ENCODE data around the gene C1orf167.

The C1orf167 gene

GRCh38 chr1:11797525-11798216, 35.7 kb downstream of the C1orf167 start:
- Histone ChIP-seq H3K9ac (ENCODE audit: low read length) (no peak overlapping the region), H3K36me3 (ENCODE audit: low read length) (peaks cover 3% of the 10 kb centered on the region; the same call in 1 of the 2 replicates)
- no peak for TF ChIP-seq EZH2phosphoT487 (conservative IDR thresholded peaks at IDR 0.05; ENCODE audit: low read length)
- TF ChIP-seq CTCF (IDR thresholded peaks at IDR 0.05; ENCODE audit: insufficient read depth, low read length, poor library complexity, severe bottlenecking): no peak

GRCh38 chr1:11799099-11799498, 37.1 kb downstream of the C1orf167 start:
- H3K27me3 ChIP-seq (ENCODE audit: low read length): no peaks in the 10 kb centered on the region
- peaks cover 3% of the 10 kb centered on the region; the same call in 1 of the 2 replicates for H3K36me3 ChIP-seq (ENCODE audit: low read length)
- H3K9ac ChIP-seq (ENCODE audit: low read length): no peak overlapping the region
- no peak overlapping the region for H3K27ac ChIP-seq (ENCODE audit: low read depth, low read length)
- H3K79me2 ChIP-seq (ENCODE audit: insufficient read depth, low read length): no peaks in the 10 kb centered on the region; the same call in 1 of the 2 replicates
- no peaks in the 10 kb centered on the region for H3K9me2 ChIP-seq (replicated peaks; ENCODE audit: insufficient read depth, low read length)
- H3F3A ChIP-seq (ENCODE audit: insufficient read depth): no peaks in the 10 kb centered on the region
- no peak overlapping the region for H3K4me3 ChIP-seq (ENCODE audit: insufficient read depth, low read length, poor library complexity, severe bottlenecking)
- TF ChIP-seq EZH2phosphoT487 (conservative IDR thresholded peaks at IDR 0.05; ENCODE audit: low read length) (no peak), CTCF (IDR thresholded peaks at IDR 0.05; ENCODE audit: insufficient read depth, low read length, poor library complexity, severe bottlenecking) (no peak)
- no peaks in the 10 kb centered on the region for H4K20me1 ChIP-seq (ENCODE audit: low read depth, low read length)
- H3K9me3 ChIP-seq (ENCODE audit: insufficient read depth, low read length): no peaks in the 10 kb centered on the region
- H2AFZ ChIP-seq (ENCODE audit: low read depth, low read length, severe bottlenecking): no peak overlapping the region
- H3K4me2 ChIP-seq (ENCODE audit: low read depth, low read length, poor library complexity, severe bottlenecking): no peak overlapping the region

More at GRCh38 chr1:11797525-11798216, 35.7 kb downstream of the C1orf167 start:
- H3F3A ChIP-seq (ENCODE audit: insufficient read depth): no peaks in the 10 kb centered on the region
- no peak overlapping the region for H2AFZ ChIP-seq (ENCODE audit: low read depth, low read length, severe bottlenecking)
- H3K9me3 ChIP-seq (ENCODE audit: insufficient read depth, low read length): no peaks in the 10 kb centered on the region
- no peaks in the 10 kb centered on the region for H4K20me1 ChIP-seq (ENCODE audit: low read depth, low read length)
- no peak overlapping the region for H3K4me2 ChIP-seq (ENCODE audit: low read depth, low read length, poor library complexity, severe bottlenecking)
- no peak overlapping the region for H3K4me3 ChIP-seq (ENCODE audit: insufficient read depth, low read length, poor library complexity, severe bottlenecking)
- H3K27ac ChIP-seq (ENCODE audit: low read depth, low read length): no peak overlapping the region
- H3K79me2 ChIP-seq (ENCODE audit: insufficient read depth, low read length): no peaks in the 10 kb centered on the region
- H3K27me3 ChIP-seq (ENCODE audit: low read length): no peaks in the 10 kb centered on the region
- H3K9me2 ChIP-seq (replicated peaks; ENCODE audit: insufficient read depth, low read length): no peaks in the 10 kb centered on the region

GRCh38 chr1:11799896-11800295, 37.9 kb downstream of the C1orf167 start:
- Histone ChIP-seq H2AFZ (ENCODE audit: low read depth, low read length, severe bottlenecking) (no peak overlapping the region), H3K27me3 (ENCODE audit: low read length) (no peaks in the 10 kb centered on the region), H3K9me3 (ENCODE audit: insufficient read depth, low read length) (no peaks in the 10 kb centered on the region), H3F3A (ENCODE audit: insufficient read depth) (peaks cover 7% of the 10 kb centered on the region), H3K9ac (ENCODE audit: low read length) (no peak overlapping the region), H4K20me1 (ENCODE audit: low read depth, low read length) (no peaks in the 10 kb centered on the region), H3K36me3 (ENCODE audit: low read length) (peaks cover 3% of the 10 kb centered on the region; the same call in 1 of the 2 replicates), H3K79me2 (ENCODE audit: insufficient read depth, low read length) (peaks cover 6% of the 10 kb centered on the region), H3K9me2 (replicated peaks; ENCODE audit: insufficient read depth, low read length) (no peaks in the 10 kb centered on the region), H3K27ac (ENCODE audit: low read depth, low read length) (no peak overlapping the region), H3K4me3 (ENCODE audit: insufficient read depth, low read length, poor library complexity, severe bottlenecking) (no peak overlapping the region), H3K4me2 (ENCODE audit: low read depth, low read length, poor library complexity, severe bottlenecking) (no peak overlapping the region)
- TF ChIP-seq CTCF (IDR thresholded peaks at IDR 0.05; ENCODE audit: insufficient read depth, low read length, poor library complexity, severe bottlenecking): no peak
- no peak for TF ChIP-seq EZH2phosphoT487 (conservative IDR thresholded peaks at IDR 0.05; ENCODE audit: low read length)
